HepG2 (cell line): ENCODE data around the gene BRCA1. TPM values are rescaled to one million over a fixed set of nuclear protein-coding genes. Genes with fewer than 3 reads are reported as not detected.
A peak's percentile ranks its signal among the peaks of the same experiment; 100 is the strongest.

Source experiments
- ATF3 ChIP-seq: sonication (generic); formaldehyde crosslinking; IDR thresholded peaks from 2 replicates; pipeline ENCODE4 v1.4.0; 2020; ENCODE audit warnings: missing genetic modification reagents
- BRD4 ChIP-seq: sonication (generic); formaldehyde crosslinking; IDR thresholded peaks from 2 replicates; pipeline ENCODE4 v1.4.0; 2020; ENCODE audit warnings: missing genetic modification reagents
- DRAP1 ChIP-seq: IDR thresholded peaks from 2 replicates; pipeline ENCODE4 v1.6.1; 2016; ENCODE audit warnings: missing genetic modification reagents, missing compliant biosample characterization
- EP300 ChIP-seq, 3 experiments: sonication (generic) in 1 of 3; formaldehyde crosslinking in 1 of 3; IDR thresholded peaks; 2 replicates each; pipeline versions ENCODE4 v1.5.1 to v1.6.1; 2011 to 2020; ENCODE audit warnings: low read depth in 2 of 3, low read length in 2 of 3, borderline replicate concordance in 1 of 3, improper control_type of control experiment in 1 of 3, mild to moderate bottlenecking in 1 of 3, missing genetic modification reagents in 1 of 3, moderate library complexity in 1 of 3
- ISL2 ChIP-seq: sonication (generic); formaldehyde crosslinking; IDR thresholded peaks from 2 replicates; pipeline ENCODE4 v1.5.0; 2020; ENCODE audit warnings: missing genetic modification reagents
- KAT2B ChIP-seq: fragments of 150-350 bp; IDR thresholded peaks from 2 replicates; pipeline ENCODE4 v1.6.1; 2014; ENCODE audit warnings: low read depth, low read length, borderline replicate concordance
- MED1 ChIP-seq: sonication (generic); formaldehyde crosslinking; IDR thresholded peaks from 2 replicates; pipeline ENCODE4 v1.4.0; 2020; ENCODE audit warnings: missing genetic modification reagents
- POLR2AphosphoS5 ChIP-seq: IDR thresholded peaks from 2 replicates; pipeline ENCODE4 v1.6.1; 2012; ENCODE audit warnings: low read depth, low read length
- RBM22 ChIP-seq: fragments of 200-400 bp; formaldehyde crosslinking; optimal IDR thresholded peaks from 2 replicates; pipeline ENCODE3; 2017; ENCODE audit warnings: mild to moderate bottlenecking, low read length, moderate library complexity
- ZBTB44 ChIP-seq: sonication (generic); formaldehyde crosslinking; IDR thresholded peaks from 2 replicates; pipeline ENCODE4 v1.4.0; 2020; ENCODE audit warnings: missing genetic modification reagents
- ZBTB8A ChIP-seq: sonication (generic); formaldehyde crosslinking; IDR thresholded peaks from 2 replicates; pipeline ENCODE4 v1.4.0; 2020; ENCODE audit warnings: mild to moderate bottlenecking, low read depth, missing genetic modification reagents, borderline replicate concordance
- ZNF331 ChIP-seq: sonication (generic); formaldehyde crosslinking; IDR thresholded peaks from 2 replicates; pipeline ENCODE4 v1.4.0; 2020; ENCODE audit warnings: missing genetic modification reagents
- ZNF407 ChIP-seq: sonication (generic); formaldehyde crosslinking; IDR thresholded peaks from one replicate; pipeline ENCODE4 v1.5.1; 2020; ENCODE audit warnings: mild to moderate bottlenecking, missing genetic modification reagents; ENCODE audit errors: not compliant biosample characterization
- ZNF574 ChIP-seq: sonication (generic); formaldehyde crosslinking; IDR thresholded peaks from 2 replicates; pipeline ENCODE4 v1.4.0; 2020; ENCODE audit warnings: missing genetic modification reagents
- ZSCAN12 ChIP-seq: sonication (generic); formaldehyde crosslinking; IDR thresholded peaks from 2 replicates; pipeline ENCODE4 v1.9.0; 2021; ENCODE audit warnings: mild to moderate bottlenecking, missing genetic modification reagents
- polyA plus RNA-seq, 8 experiments: library from polyadenylated mRNA; depleted of rRNA in 3 of 8; stranded (reverse) in 7 of 8; unstranded in 1 of 8; fragments of >200 nt; fragmentation: Illumina TruSeq in 4 of 8; extraction: Trizol in 4 of 8; gene quantifications; 2 replicates each; pipeline versions ENCODE4 v1.2.1 to v1.2.3, GENCODE V29; 2011 to 2016; ENCODE audit warnings: low read depth in 4 of 8, missing spikeins in 1 of 8, mixed read lengths in 1 of 8; ENCODE audit not compliant: insufficient read depth in 1 of 8
- total RNA-seq, 5 experiments: library from RNA; depleted of rRNA; stranded (reverse); fragments of >200 nt; fragmentation: Illumina TruSeq; extraction: Trizol; gene quantifications; 2 replicates each; pipeline ENCODE4 v1.2.3, GENCODE V29; 2016; ENCODE audit warnings: low read depth in 1 of 5

BRCA1 gene
- total and polyA plus RNA-seq, 2 of the 13 experiments (the other 11 are each of a cell fraction or from before 2014, with no cell fraction given) = 13.3 to 37.5 TPM

GRCh38 chr17:43134774-43135453, 9.8 kb upstream of the BRCA1 start (continued):
- peak; percentile 36 to 85; a peak in 2 of 4 replicates for TF ChIP-seq EP300 (IDR thresholded peaks at IDR 0.05; ENCODE audit: low read depth in 2 of 2, low read length in 2 of 2)
- no peak for TF ChIP-seq EP300 (CRISPR knock-in tag; IDR thresholded peaks at IDR 0.05; ENCODE audit: borderline replicate concordance)
- TF ChIP-seq ZNF574 (CRISPR knock-in tag) = peak; percentile 34; the same call in 1 of the 2 replicates
- no peak for TF ChIP-seq ATF3 (CRISPR knock-in tag)
- peak; percentile 52 for TF ChIP-seq POLR2AphosphoS5
- no peak for TF ChIP-seq ZNF407 (CRISPR knock-in tag)
- no peak for TF ChIP-seq RBM22
- TF ChIP-seq ZBTB8A = no peak
- TF ChIP-seq ZSCAN12 (CRISPR knock-in tag) = no peak
- TF ChIP-seq BRD4 (CRISPR knock-in tag) = no peak; the same call in 1 of the 2 replicates
- peak; percentile 75 for TF ChIP-seq MED1 (CRISPR knock-in tag)
- peak; percentile 50; the same call in 1 of the 2 replicates for TF ChIP-seq ZNF331
- TF ChIP-seq ISL2 (CRISPR knock-in tag) = peak; percentile 47
- TF ChIP-seq KAT2B = no peak
- TF ChIP-seq ZBTB44 (CRISPR knock-in tag) = no peak
- no peak; the same call in 1 of the 2 replicates for TF ChIP-seq DRAP1 (CRISPR knock-in tag)
